KMS-11 (cell line): ENCODE measurements around the gene HS3ST5.

ENCODE experiments used
- H2AFZ ChIP-seq: fragments of 200-600 bp; sonication (generic); 2 replicates; pipeline ENCODE4 v1.6.1; 2016; ENCODE audit warnings: antibody characterized with exemption, mixed run types, low read depth
- H3K27ac ChIP-seq: fragments of 200-600 bp; sonication (generic); 2 replicates; pipeline ENCODE4 v1.6.1; 2016; ENCODE audit warnings: mild to moderate bottlenecking, mixed run types
- H3K27me3 ChIP-seq: fragments of 200-600 bp; sonication (generic); 2 replicates; pipeline ENCODE4 v1.6.1; 2017; ENCODE audit warnings: mild to moderate bottlenecking, low read depth, mixed run types, moderate library complexity; ENCODE audit not compliant: insufficient read depth
- H3K36me3 ChIP-seq: fragments of 200-600 bp; sonication (generic); 2 replicates; pipeline ENCODE4 v1.6.1; 2017; ENCODE audit warnings: mild to moderate bottlenecking, mixed run types; ENCODE audit not compliant: insufficient read depth
- H3K4me1 ChIP-seq: fragments of 200-600 bp; sonication (generic); 2 replicates; pipeline ENCODE4 v1.6.1; 2016; ENCODE audit warnings: mild to moderate bottlenecking, low read depth, mixed run types; ENCODE audit not compliant: poor library complexity, severe bottlenecking
- H3K4me2 ChIP-seq: fragments of 200-600 bp; sonication (generic); 2 replicates; pipeline ENCODE4 v1.7.0; 2016; ENCODE audit warnings: mild to moderate bottlenecking, mixed run types
- H3K4me3 ChIP-seq: fragments of 200-600 bp; sonication (generic); IDR thresholded peaks from 2 replicates; pipeline ENCODE4 v1.6.1; 2017; ENCODE audit warnings: low read depth, low read length, mixed read lengths; ENCODE audit not compliant: insufficient read depth
- H3K79me2 ChIP-seq: fragments of 200-600 bp; sonication (generic); 2 replicates; pipeline ENCODE4 v1.6.1; 2016; ENCODE audit warnings: low read depth, mixed run types; ENCODE audit not compliant: insufficient read depth
- H3K9ac ChIP-seq: fragments of 200-600 bp; sonication (generic); 2 replicates; pipeline ENCODE4 v1.6.1; 2016; ENCODE audit warnings: mild to moderate bottlenecking, mixed run types
- H4K20me1 ChIP-seq: fragments of 200-600 bp; sonication (generic); 2 replicates; pipeline ENCODE4 v1.6.1; 2016; ENCODE audit warnings: mild to moderate bottlenecking, mixed run types; ENCODE audit not compliant: insufficient read depth
- TF ChIP-seq, protein P1 (sequence below): fragments of 200-600 bp; sonication (generic); conservative IDR thresholded peaks from 2 replicates; pipeline ENCODE4 v1.6.1; 2017; ENCODE audit warnings: low read depth, mild to moderate bottlenecking, antibody characterized with exemption, low read length, moderate library complexity, mixed read lengths

Gene HS3ST5

DNA sequence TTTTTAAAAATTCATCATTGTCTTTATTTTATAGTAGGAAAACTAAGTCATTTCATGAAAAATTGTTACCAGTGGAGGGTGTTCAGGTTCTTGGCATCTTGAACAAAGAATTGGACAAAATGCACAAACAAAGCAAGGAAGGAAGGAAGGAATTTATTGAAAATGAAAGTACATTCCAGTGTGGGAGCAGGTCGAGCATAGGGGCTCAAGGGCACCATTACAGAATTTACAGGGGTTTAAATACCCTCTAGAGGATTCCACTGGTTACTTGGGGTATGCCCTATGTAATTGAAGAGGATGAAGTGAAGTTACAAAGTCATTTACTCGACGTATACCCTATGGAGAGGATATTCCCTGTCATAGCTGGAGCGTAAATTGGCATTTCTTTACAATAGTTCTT is 334.5 kb downstream of the HS3ST5 start:
- peak overlapping the region; percentile 71 for H3K4me2 ChIP-seq
- H3K4me1 ChIP-seq = peaks cover 24% of the 10 kb centered on the region
- H3K36me3 ChIP-seq = no peaks in the 10 kb centered on the region
- no peaks in the 10 kb centered on the region for H4K20me1 ChIP-seq
- H3K4me3 ChIP-seq = no peak overlapping the region
- no peak overlapping the region for H3K9ac ChIP-seq
- no peak overlapping the region for H2AFZ ChIP-seq
- H3K27ac ChIP-seq = no peak overlapping the region
- TF ChIP-seq, protein P1, sequence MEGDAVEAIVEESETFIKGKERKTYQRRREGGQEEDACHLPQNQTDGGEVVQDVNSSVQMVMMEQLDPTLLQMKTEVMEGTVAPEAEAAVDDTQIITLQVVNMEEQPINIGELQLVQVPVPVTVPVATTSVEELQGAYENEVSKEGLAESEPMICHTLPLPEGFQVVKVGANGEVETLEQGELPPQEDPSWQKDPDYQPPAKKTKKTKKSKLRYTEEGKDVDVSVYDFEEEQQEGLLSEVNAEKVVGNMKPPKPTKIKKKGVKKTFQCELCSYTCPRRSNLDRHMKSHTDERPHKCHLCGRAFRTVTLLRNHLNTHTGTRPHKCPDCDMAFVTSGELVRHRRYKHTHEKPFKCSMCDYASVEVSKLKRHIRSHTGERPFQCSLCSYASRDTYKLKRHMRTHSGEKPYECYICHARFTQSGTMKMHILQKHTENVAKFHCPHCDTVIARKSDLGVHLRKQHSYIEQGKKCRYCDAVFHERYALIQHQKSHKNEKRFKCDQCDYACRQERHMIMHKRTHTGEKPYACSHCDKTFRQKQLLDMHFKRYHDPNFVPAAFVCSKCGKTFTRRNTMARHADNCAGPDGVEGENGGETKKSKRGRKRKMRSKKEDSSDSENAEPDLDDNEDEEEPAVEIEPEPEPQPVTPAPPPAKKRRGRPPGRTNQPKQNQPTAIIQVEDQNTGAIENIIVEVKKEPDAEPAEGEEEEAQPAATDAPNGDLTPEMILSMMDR = no peak
- no peaks in the 10 kb centered on the region for H3K79me2 ChIP-seq
- no peaks in the 10 kb centered on the region for H3K27me3 ChIP-seq

DNA sequence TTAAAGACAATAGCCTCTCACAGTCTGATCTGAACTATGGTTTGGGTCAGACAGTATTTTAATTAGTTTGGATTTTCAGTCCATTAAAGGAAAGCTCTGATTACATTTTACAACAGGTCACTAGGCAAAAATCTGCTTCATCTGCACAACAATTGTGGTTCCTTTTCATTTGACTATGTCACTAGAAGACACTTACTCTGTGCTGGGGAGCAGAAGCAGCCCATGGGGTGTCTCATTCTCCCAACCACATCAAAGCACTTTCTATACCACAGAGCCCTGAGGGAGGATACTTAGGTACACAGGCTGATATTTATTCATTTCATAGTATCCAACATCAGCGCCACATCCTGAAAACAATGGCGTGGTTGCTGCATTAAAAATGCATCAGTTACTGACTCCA is 335.3 kb downstream of the HS3ST5 start:
- peak overlapping the region; percentile 71 for H3K4me2 ChIP-seq
- no peak overlapping the region for H3K4me3 ChIP-seq
- no peaks in the 10 kb centered on the region for H3K79me2 ChIP-seq
- TF ChIP-seq, protein P1 = no peak
- no peaks in the 10 kb centered on the region for H3K27me3 ChIP-seq
- no peak overlapping the region for H2AFZ ChIP-seq
- no peaks in the 10 kb centered on the region for H3K36me3 ChIP-seq
- H3K9ac ChIP-seq = no peak overlapping the region; the same call in 1 of the 2 replicates
- H4K20me1 ChIP-seq = no peaks in the 10 kb centered on the region
- H3K27ac ChIP-seq = peak overlapping the region; percentile 49
- H3K4me1 ChIP-seq = peaks cover 24% of the 10 kb centered on the region
